GM19438 (cell line): ENCODE measurements around the gene SLC34A1.
"Not testable (repeated sequence)": the region's sequence is repeated elsewhere in the genome, so short reads cannot be mapped to it uniquely, and the experiment has no call there.

ENCODE experiments used
- ATAC-seq: cut with Tn5 transposase; IDR thresholded peaks from one replicate; pipeline ENCODE4 v1.9.1; 2021; ENCODE audit warnings: low read depth; ENCODE audit not compliant: unreplicated experiment

Gene SLC34A1

GRCh38 chr5:177405312-177405711, 21.1 kb downstream of the SLC34A1 start:
- ATAC-seq, result no peak

DNA sequence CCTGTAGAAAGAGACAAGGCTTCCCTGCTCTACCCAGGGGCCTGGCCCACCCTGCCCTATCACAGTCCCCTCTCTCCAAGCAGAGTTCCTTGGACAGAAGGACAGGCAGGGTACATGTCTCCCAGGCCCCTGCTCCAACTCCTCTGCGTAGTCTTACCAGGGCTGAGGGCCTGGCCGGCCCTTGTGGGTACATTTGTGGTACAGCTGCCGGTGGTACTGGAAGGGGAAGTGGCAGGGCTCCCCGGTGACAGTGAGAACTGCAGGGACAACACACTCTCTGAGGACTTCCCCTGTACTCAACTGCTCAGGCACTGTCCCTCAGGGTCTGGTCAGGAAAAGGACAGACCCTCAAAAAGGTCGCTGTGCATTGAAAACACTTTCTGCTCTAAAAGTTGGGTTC, 21.6 kb downstream of the SLC34A1 start:
- ATAC-seq, result no peak

- ATAC-seq, result no peak
Observed at GRCh38 chr5:177409043-177409801, 25.0 kb downstream of the SLC34A1 start, which contains the start of gene F12. Gene F12 (minus strand): TSS chr5:177409564. CDS start chr5:177409527, 37 bp downstream.

DNA sequence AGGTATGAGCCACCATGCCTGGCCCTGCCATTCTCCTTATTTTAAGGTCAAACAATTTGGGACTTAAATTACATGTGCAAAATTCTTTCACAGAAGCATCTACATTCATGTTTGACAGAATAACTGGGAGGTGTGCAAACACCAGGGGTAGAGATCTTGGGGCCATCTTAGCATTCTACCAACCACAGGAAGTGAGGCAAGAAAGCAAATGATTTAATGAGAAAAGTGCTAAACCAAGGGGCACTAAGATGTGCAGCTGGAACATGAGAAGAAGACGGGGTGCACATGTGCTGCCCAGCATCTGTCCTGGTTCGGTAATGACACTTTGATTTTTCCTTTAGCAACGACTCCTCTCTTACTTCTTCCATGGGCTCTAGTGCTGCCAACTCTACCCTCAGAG, 26.3 kb downstream of the SLC34A1 start:
- no peak for ATAC-seq

DNA sequence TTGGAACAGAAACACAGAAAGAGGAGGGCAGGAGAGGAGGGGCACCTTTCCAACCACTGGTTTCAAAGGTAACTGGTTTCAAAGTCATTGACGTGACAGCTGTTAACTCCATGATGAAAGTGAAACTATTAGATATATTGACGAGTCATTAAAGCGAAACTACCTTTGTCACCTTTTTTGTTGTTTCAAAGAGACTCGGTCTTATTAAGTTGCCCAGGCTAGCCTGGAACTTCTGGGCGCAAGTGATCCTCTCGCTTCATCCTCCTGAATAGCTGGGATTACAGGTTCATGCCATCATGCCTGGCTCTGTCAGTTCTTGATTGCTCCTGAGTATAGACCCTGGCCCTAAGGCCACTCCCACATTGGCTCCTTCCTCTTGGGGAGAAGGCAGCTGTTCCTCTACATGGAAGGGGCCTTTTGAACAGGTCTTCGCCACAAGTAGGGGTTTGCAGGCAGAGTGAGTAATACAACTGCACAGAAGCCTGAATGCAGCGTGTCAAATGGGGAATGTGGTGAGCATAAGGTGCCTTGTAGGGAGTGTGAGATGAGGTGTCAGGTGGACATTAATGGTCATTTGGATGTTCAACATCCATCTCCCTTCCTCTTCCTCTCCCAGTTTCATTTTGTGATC, 28.5 kb downstream of the SLC34A1 start:
- ATAC-seq, result peak; percentile 73

DNA sequence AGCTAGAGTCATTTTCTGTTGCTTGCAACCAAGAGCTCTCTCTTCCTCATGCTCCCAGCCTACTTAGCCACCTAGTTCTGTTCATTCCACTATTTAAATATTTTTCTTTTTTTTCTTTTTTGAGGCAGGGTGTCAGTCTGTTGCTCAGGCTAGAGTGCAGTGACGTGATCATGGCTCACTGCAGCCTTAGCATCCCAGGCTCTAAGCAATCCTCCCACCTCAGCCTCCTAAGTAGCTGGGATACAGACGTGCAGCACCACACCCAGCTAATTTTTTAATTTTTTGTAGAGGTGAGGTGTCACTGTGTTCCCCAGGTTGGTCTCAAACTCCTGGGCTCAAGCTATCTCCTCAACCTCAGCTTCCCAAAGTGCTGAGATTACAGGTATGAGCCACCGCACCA, 30.2 kb downstream of the SLC34A1 start:
- ATAC-seq, result no peak

DNA sequence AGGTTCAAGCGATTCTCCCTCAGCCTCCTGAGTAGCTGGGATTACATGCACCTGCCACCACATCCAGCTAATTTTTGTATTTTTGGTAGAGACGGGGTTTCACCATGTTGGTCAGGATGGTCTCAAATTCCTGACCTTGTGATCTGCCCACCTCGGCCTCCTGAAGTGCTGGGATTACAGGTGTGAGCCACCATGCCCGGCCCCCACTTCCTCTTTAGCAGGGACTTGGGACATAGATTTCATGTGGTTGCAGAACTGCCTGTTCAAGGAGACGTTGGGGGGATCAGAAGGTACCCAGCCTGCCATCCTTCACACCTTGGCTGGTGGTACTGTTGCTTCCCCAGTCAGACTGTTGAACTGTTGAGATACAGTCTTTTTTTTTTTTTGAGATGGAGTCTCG, 32.8 kb downstream of the SLC34A1 start:
- ATAC-seq, result not testable (repeated sequence)

DNA sequence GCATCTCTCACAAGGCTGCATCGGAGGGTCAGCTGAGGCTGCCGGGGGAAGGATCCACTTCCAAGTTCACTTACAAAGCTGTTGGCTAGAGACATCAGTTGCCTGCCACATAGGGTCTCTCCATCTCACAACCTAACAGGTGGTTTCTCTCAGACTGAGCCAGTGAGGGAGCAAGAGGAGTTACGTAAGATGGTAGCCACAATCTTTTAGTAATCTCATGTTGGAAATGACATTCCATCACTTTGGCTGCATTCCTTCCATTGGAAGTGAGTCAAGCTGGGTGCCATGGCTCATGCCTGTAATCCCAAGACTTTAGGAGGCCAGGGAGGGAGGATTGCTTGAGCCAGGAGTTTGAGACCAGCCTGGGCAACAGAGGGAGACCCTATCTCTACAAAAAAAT, 34.8 kb downstream of the SLC34A1 start:
- ATAC-seq, result no peak

DNA sequence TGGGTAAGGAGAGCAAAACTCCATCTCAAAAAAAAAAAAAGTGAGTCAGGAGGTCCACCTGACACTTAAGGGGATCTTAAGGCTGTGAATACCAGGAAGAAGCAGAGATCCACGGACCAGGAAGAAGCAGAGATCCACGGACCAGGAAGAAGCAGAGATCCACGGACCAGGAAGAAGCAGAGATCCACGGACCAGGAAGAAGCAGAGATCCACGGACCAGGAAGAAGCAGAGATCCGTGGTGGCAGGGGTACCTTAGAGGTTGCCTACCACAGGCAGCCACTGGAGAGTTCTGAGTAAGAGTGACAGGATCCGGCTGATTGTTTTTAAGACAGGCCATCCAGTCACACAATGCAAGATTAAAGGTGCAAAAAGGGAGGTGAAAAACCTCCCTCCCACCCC, 36.2 kb downstream of the SLC34A1 start:
- not testable (repeated sequence) for ATAC-seq

GRCh38 chr5:177421062-177421798, 37.0 kb downstream of the SLC34A1 start:
- no peak for ATAC-seq

DNA sequence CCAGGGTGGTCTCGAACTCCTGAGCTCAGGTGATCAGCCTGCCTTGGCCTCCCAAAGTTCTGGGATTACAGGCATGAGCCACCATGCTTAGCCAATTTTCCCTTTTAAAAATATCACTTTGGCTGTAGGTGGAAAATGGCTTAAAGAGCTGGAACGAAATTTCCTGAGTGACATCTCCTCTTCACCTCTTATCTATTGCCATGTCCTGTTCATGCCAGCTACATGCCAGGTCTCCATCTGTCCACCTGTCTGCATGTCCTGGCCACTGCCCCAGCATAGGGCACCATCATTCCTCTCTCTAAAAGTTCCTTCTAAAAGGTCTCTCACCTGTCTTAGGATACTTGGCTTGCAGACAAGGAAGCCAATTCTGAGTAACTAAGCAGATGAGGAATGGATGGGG, 39.4 kb downstream of the SLC34A1 start:
- ATAC-seq, result no peak

DNA sequence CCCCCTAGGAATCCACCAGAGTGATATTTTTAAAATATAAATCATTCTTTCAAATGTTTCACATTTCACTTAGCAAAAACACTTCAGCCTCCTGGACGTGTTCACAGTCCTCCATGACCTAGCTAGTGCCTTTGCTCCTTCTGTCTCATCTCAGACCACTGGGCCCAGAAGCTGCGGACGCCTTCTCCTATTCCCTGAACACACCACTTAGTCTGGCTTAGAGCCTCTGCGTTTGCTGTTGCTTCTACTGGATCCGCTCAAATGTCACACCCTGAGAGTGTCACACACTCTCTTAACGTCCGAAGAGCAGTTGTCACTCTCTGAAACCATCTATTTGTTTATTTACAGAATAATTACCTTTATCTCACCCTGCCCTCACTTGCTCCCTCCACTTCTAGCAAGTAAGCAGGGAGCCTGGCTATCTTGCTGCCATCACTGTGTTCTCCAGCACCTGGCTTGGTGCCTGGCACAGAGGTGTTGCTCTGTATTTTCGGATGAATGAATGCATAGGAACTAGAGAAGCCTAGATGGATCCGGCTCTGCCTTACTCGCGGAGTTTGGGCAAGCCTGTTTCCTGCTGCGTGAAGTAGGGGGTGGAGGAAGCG, 41.1 kb downstream of the SLC34A1 start:
- no peak for ATAC-seq

DNA sequence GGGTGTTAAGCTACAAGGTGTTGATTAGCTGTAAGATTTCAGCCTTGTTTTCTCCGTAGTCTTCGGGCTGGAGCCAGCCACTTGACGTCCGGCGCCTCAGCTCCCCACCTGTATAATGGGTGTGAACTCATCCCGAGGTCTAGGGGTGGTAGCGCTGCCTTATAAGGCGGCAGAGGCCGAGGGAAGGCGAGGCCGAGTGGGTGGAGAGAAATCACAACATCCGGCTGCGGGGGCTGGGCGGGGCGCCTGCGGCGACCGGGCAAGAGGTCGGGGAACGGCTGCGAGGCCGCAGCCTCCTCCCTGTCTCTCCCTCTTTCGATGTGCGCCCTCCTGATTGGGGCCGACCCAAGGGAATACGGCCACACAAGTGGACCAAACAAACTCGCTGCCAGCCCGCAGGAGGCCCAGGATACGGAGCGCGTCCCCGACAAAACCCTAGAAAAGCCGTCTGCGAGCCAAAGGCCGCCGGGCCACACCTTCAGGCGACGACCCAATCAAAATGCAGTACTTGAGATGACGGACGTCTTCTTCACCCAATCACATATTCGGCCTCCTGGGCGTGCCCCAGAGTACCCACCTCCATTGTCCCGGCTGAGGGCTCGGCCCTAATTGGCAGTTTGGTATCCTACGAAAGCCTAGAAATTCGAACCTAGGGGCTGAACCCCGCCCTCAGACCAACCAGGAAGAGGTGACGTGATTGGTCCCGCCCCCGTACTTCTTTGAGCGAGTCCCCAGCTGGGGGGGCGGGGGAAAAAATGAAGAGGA, 41.7 kb downstream of the SLC34A1 start:
- peak; percentile 73 for ATAC-seq

GRCh38 chr5:177426566-177427210, 42.5 kb downstream of the SLC34A1 start, which contains the start of gene GRK6:
Gene GRK6 (plus strand): TSS chr5:177426676. CDS start chr5:177426846, 170 bp downstream.
- peak; percentile 1 for ATAC-seq

GRCh38 chr5:177427211-177427822, 43.1 kb downstream of the SLC34A1 start:
- no peak for ATAC-seq

GRCh38 chr5:177427919-177428573, 43.8 kb downstream of the SLC34A1 start:
- ATAC-seq, result no peak

- no peak for ATAC-seq
Observed at GRCh38 chr5:177428574-177429217, 44.5 kb downstream of the SLC34A1 start.
